Stimulated activated CD8-positive, alpha-beta memory T cell treated with anti-CD3 and anti-CD28 coated beads, Interleukin-15, amount 100 ng/mL, for 4 hours (primary cell): ENCODE results near the gene CLK2.
"Not testable (repeated sequence)": the region's sequence is repeated elsewhere in the genome, so short reads cannot be mapped to it uniquely, and the experiment has no call there.

ENCODE experiments used
- DNase-seq, 2 donors: peaks; one replicate each; pipeline ENCODE4 v3.0.0-alpha.2; 2020; ENCODE audit warnings: low read depth in 2 of 2

The CLK2 gene

GRCh38 chr1:155266553-155266952, 6.8 kb downstream of the CLK2 start:
- DNase-seq: no peak

GRCh38 chr1:155263067-155263466, 10.2 kb downstream of the CLK2 start:
- DNase-seq: no peak

- DNase-seq: peak; percentile 77 to 79
Observed at GRCh38 chr1:155261852-155262673, 11.2 kb downstream of the CLK2 start, which contains the start of gene SCAMP3. SCAMP3 (minus strand) TSS chr1:155262360; CDS start chr1:155262151, 209 bp downstream.

GRCh38 chr1:155261493-155261851, 11.8 kb downstream of the CLK2 start:
- no peak for DNase-seq

- DNase-seq: no peak
Observed at GRCh38 chr1:155260276-155260675, 13.0 kb downstream of the CLK2 start.

GRCh38 chr1:155256058-155256852, 17.0 kb downstream of the CLK2 start:
- no peak for DNase-seq

GRCh38 chr1:155255243-155256007, 17.9 kb downstream of the CLK2 start, which contains the start of gene ENTREP3:
ENTREP3 (minus strand) TSS chr1:155255483; CDS start chr1:155254877, 606 bp downstream.
- peak; percentile 50 to 56 for DNase-seq

- no peak for DNase-seq
Observed at GRCh38 chr1:155254714-155255242, 18.5 kb downstream of the CLK2 start.

- DNase-seq: no peak
Observed at GRCh38 chr1:155254228-155254713, 19.0 kb downstream of the CLK2 start.

GRCh38 chr1:155253797-155254196, 19.5 kb downstream of the CLK2 start:
- DNase-seq: no peak

- no peak for DNase-seq
Observed at GRCh38 chr1:155253208-155253607, 20.1 kb downstream of the CLK2 start.

GRCh38 chr1:155251566-155251965, 21.7 kb downstream of the CLK2 start:
- DNase-seq: no peak

- peak; percentile 81 to 90 for DNase-seq
Observed at GRCh38 chr1:155250633-155251449, 22.5 kb downstream of the CLK2 start.

GRCh38 chr1:155250246-155250632, 23.1 kb downstream of the CLK2 start:
- DNase-seq: no peak

- DNase-seq: no peak
Observed at GRCh38 chr1:155247667-155248553, 25.4 kb downstream of the CLK2 start.

GRCh38 chr1:155246796-155247195, 26.5 kb downstream of the CLK2 start:
- DNase-seq: not testable (repeated sequence)

GRCh38 chr1:155245163-155245524, 28.2 kb downstream of the CLK2 start:
- DNase-seq: no peak

- peak; percentile 80 to 88 for DNase-seq
Observed at GRCh38 chr1:155244368-155245162, 28.7 kb downstream of the CLK2 start.

GRCh38 chr1:155242805-155243358, 30.4 kb downstream of the CLK2 start:
- DNase-seq: no peak
